Tibial nerve (tissue), 4 donors: ENCODE data around the gene MSI2. TPM values are rescaled to one million over a fixed set of nuclear protein-coding genes. Genes with fewer than 3 reads are reported as not detected.

Experiments used
- DNase-seq, 2 donors: peaks; one replicate each; pipeline ENCODE4 v3.0.0-alpha.2; 2019; ENCODE audit warnings: low spot score in 2 of 2
- H3K27ac ChIP-seq, 4 donors: fragments of 200-600 bp; sonication (generic) in 3 of 4; one replicate each; pipeline ENCODE4 v1.5.1; 2017 to 2019; ENCODE audit warnings: mild to moderate bottlenecking in 1 of 4
- H3K27me3 ChIP-seq, 2 donors: fragments of 200-600 bp; sonication (generic) in 1 of 2; one replicate each; pipeline versions ENCODE4 v1.5.1 to v1.6.0; 2017 to 2019
- H3K36me3 ChIP-seq, 3 donors: fragments of 200-600 bp; sonication (generic); one replicate each; pipeline ENCODE4 v1.5.1; 2018 to 2019
- H3K4me1 ChIP-seq, 4 donors: fragments of 200-600 bp; sonication (generic) in 3 of 4; one replicate each; pipeline ENCODE4 v1.5.1; 2017 to 2019
- H3K4me3 ChIP-seq, 4 donors: fragments of 200-600 bp; sonication (generic) in 3 of 4; one replicate each; pipeline ENCODE4 v1.5.1; 2017 to 2019; ENCODE audit warnings: mild to moderate bottlenecking in 1 of 4, moderate library complexity in 1 of 4
- H3K9me3 ChIP-seq, 4 donors: fragments of 200-600 bp; sonication (generic) in 3 of 4; one replicate each; pipeline ENCODE4 v1.5.1; 2017 to 2019
- EP300 ChIP-seq, 2 donors: sonication (generic); formaldehyde crosslinking; IDR thresholded peaks; one replicate each; pipeline ENCODE4 v1.6.1; 2017; ENCODE audit warnings: antibody characterized with exemption in 2 of 2, mild to moderate bottlenecking in 1 of 2
- POLR2A ChIP-seq, 2 donors: fragments of 450-650 bp; IDR thresholded peaks; one replicate each; pipeline ENCODE4 v1.6.1; 2017; ENCODE audit warnings: antibody characterized with exemption in 2 of 2, mild to moderate bottlenecking in 2 of 2, moderate library complexity in 2 of 2
- WGBS, 2 donors: methylation state at CpG; one replicate each; pipeline ENCODE4 v1.1.5; 2018; 5-methylcytosine and 5-hydroxymethylcytosine counted together
- total RNA-seq, 4 donors: library from RNA; depleted of rRNA; stranded (reverse); fragments of >200 nt; gene quantifications; one replicate each; pipeline ENCODE4 v1.1.0, GENCODE V29; 2016
- TF ChIP-seq, protein P1 (sequence below), 5 experiments: fragments of 200-600 bp in 3 of 5; fragments of 450-650 bp in 2 of 5; sonication (generic) in 3 of 5; IDR thresholded peaks; one replicate each; pipeline ENCODE4 v1.5.1; 2016 to 2019; ENCODE audit warnings: antibody characterized with exemption in 5 of 5, mild to moderate bottlenecking in 3 of 5, moderate library complexity in 2 of 5

MSI2 gene
- total RNA-seq, 4 donors from 2014 or later = 11.5 to 18.3 (median 14.2) TPM

DNA sequence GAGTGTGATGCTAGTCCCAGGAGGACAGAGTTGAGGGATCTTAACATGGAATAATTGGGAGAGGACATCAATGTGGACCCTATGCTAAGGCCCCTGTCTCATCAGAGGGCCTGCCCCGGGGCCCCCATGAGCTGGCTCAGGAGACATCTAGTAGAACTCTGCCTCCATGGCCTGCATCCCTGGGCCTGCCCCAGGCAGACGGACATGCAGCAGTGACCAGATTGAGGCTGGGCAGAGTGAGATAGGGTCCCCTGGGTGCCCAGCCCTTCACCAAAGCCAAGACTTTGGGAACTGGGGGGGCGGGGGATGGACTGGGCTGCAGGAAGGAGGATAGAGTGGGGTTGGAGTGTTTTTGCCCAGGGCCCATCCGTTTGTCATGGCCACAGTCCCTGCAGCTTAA is 373.6 kb downstream of the MSI2 start:
- DNase-seq = no peak
- Histone ChIP-seq H3K4me1 (no peaks in the 10 kb centered on the region), H3K27me3 (no peaks in the 10 kb centered on the region), H3K36me3 (peaks cover 0 to 25% (median 0%) of the 10 kb centered on the region in 3 donors), H3K9me3 (no peaks in the 10 kb centered on the region), H3K27ac (no peak overlapping the region), H3K4me3 (no peak overlapping the region)
- 80 to 89% methylated on average over 3 to 4 of the region's 4 CpGs for WGBS, 2 donors
- TF ChIP-seq POLR2A (IDR thresholded peaks at IDR 0.05) = no peak
- TF ChIP-seq EP300 (IDR thresholded peaks at IDR 0.05) = no peak

DNA sequence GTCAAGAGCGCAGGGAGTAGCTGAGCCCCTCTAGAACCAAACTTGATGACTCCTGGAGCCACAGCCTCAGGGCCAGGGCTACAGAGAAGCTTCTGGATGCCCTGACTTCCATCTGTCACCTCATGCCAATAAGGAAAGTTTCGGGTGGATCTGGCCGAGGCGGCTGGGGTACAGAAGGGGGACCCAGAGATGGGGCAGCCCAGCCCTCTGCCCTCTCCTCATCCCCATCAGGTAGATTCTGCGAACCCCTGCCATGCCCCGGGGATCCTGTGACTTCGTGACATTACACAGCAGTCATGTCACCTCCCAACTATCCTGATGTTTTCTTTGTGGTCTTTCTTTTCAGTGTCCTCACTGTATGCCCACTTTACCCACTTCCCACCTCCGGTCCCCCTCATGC is 374.4 kb downstream of the MSI2 start:
- Histone ChIP-seq H3K4me1 (no peaks in the 10 kb centered on the region), H3K36me3 (peaks cover 0 to 25% (median 0%) of the 10 kb centered on the region in 3 donors), H3K27me3 (no peaks in the 10 kb centered on the region), H3K4me3 (no peak overlapping the region), H3K9me3 (no peaks in the 10 kb centered on the region), H3K27ac (no peak overlapping the region)
- WGBS, 2 donors = 93 to 94% methylated on average over 8 of the region's 8 CpGs
- TF ChIP-seq EP300 (IDR thresholded peaks at IDR 0.05) = no peak
- no peak for TF ChIP-seq POLR2A (IDR thresholded peaks at IDR 0.05)
- TF ChIP-seq, protein P1, sequence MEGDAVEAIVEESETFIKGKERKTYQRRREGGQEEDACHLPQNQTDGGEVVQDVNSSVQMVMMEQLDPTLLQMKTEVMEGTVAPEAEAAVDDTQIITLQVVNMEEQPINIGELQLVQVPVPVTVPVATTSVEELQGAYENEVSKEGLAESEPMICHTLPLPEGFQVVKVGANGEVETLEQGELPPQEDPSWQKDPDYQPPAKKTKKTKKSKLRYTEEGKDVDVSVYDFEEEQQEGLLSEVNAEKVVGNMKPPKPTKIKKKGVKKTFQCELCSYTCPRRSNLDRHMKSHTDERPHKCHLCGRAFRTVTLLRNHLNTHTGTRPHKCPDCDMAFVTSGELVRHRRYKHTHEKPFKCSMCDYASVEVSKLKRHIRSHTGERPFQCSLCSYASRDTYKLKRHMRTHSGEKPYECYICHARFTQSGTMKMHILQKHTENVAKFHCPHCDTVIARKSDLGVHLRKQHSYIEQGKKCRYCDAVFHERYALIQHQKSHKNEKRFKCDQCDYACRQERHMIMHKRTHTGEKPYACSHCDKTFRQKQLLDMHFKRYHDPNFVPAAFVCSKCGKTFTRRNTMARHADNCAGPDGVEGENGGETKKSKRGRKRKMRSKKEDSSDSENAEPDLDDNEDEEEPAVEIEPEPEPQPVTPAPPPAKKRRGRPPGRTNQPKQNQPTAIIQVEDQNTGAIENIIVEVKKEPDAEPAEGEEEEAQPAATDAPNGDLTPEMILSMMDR (IDR thresholded peaks at IDR 0.05) = no peak
- no peak for DNase-seq

DNA sequence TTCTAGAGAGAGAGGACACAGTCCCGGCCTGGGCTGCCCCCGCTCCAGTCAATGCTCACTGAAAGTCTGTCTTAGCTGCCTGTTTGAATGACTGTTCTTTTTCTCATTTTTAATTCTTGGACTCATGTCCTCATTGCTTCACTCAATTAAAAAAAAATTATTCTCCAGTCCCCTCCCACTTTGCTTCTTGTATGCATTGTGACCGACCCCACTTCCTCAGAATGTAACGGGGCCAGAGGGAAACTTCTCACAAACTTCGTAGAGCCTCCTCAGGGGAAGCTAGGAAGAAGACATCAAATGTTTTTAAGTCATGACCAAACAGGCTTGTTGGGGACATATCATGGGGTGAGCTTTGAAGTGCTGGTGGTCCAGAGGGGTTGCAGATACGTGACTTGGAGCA is 375.5 kb downstream of the MSI2 start:
- no peaks in the 10 kb centered on the region for H3K9me3 ChIP-seq
- 66 to 68% methylated on average over 6 of the region's 6 CpGs for WGBS, 2 donors
- H3K27me3 ChIP-seq = no peaks in the 10 kb centered on the region
- no peak overlapping the region for H3K4me3 ChIP-seq
- DNase-seq = no peak
- no peak overlapping the region for H3K27ac ChIP-seq
- H3K36me3 ChIP-seq = peaks cover 0 to 25% (median 0%) of the 10 kb centered on the region in 3 donors
- H3K4me1 ChIP-seq = no peaks in the 10 kb centered on the region
- TF ChIP-seq POLR2A (IDR thresholded peaks at IDR 0.05) = no peak
- TF ChIP-seq EP300 (IDR thresholded peaks at IDR 0.05) = no peak
- TF ChIP-seq, protein P1 (IDR thresholded peaks at IDR 0.05) = no peak

DNA sequence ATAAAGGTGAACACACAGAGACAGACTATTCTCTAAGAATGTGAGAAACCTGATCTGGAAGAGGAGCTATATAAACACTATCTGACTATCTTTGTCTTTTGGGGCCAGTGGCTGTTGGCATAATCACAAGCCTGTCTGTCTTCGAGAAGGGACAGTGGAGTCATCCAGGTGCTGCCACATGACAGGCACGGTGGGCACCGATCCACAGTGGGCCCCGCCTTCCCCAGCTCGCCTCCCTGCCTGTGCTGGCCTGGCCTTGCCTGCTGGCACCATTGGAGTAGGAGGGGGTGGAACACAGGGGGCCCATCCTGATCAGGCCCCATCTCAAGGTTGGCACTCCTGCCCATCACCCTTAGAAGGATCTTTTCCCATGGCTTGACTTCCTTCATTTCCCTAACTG is 376.0 kb downstream of the MSI2 start:
- TF ChIP-seq, protein P1 (IDR thresholded peaks at IDR 0.05) = no peak
- TF ChIP-seq EP300 (IDR thresholded peaks at IDR 0.05) = no peak
- no peak for TF ChIP-seq POLR2A (IDR thresholded peaks at IDR 0.05)
- no peaks in the 10 kb centered on the region for H3K9me3 ChIP-seq
- WGBS, 2 donors = 79 to 100% methylated on average over 4 to 5 of the region's 5 CpGs
- no peaks in the 10 kb centered on the region for H3K4me1 ChIP-seq
- H3K36me3 ChIP-seq = peaks cover 0 to 23% (median 0%) of the 10 kb centered on the region in 3 donors
- no peak for DNase-seq
- H3K27ac ChIP-seq = no peak overlapping the region
- no peaks in the 10 kb centered on the region for H3K27me3 ChIP-seq
- H3K4me3 ChIP-seq = no peak overlapping the region

DNA sequence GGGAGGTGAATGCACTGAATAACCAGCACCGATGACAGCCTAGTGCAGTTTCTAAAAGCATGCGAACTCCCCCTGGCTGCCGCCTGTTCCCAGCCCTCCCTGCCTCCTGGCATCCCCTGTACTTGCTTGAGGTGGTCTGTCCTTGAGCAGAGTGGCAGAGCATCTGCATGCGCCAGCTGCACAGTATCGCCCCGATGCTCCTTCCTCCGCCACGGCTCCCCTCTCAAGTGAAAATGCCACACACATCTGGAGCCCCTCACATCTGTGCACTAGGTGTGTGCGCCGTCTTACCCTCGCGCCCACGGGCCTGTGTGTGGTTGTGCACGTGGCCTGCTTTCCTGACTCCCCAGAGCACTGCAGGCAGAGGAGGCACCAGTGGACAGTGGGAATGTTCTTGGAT is 376.9 kb downstream of the MSI2 start:
- Histone ChIP-seq H3K36me3 (peaks cover 0 to 20% (median 0%) of the 10 kb centered on the region in 3 donors), H3K4me3 (no peak overlapping the region), H3K9me3 (no peaks in the 10 kb centered on the region), H3K4me1 (no peaks in the 10 kb centered on the region), H3K27me3 (no peaks in the 10 kb centered on the region), H3K27ac (no peak overlapping the region)
- TF ChIP-seq, protein P1 (IDR thresholded peaks at IDR 0.05) = no peak
- TF ChIP-seq POLR2A (IDR thresholded peaks at IDR 0.05) (no peak), EP300 (IDR thresholded peaks at IDR 0.05) (no peak)
- DNase-seq = no peak
- 88 to 89% methylated on average over 14 of the region's 14 CpGs for WGBS, 2 donors
